HTERT RPE-1 (cell line): Measurements from ENCODE around the gene SEMA3G.

Experiments used
- in situ Hi-C: fragments of 300-500 bp; cut with MboI; formaldehyde crosslinking; loops from 4 replicates; pipeline ENCODE4 v1.14.3; 2020; ENCODE audit warnings: low sequenced_read_pairs

The SEMA3G gene

GRCh38 chr3:52454250-52454937 lies 9.5 kb upstream of the SEMA3G start:
- in situ Hi-C loops: no loop called here

- in situ Hi-C loops: no loop called here
Observed at GRCh38 chr3:52453496-52454249, 8.8 kb upstream of the SEMA3G start, which contains the start of gene TNNC1. Gene TNNC1 (minus strand): TSS chr3:52454041. CDS start chr3:52454015, 26 bp downstream.

- in situ Hi-C loops: no loop called here
Observed at GRCh38 chr3:52452570-52453221, 7.8 kb upstream of the SEMA3G start.

- in situ Hi-C loops: no loop called here
Observed at GRCh38 chr3:52452126-52452525, 7.2 kb upstream of the SEMA3G start.

- in situ Hi-C loops: no loop called here
Observed at GRCh38 chr3:52451237-52452083, 6.6 kb upstream of the SEMA3G start.

GRCh38 chr3:52450489-52451236 lies 5.8 kb upstream of the SEMA3G start:
- in situ Hi-C loops: no loop called here

- in situ Hi-C loops: no loop called here
Observed at GRCh38 chr3:52447512-52448355, 2.8 kb upstream of the SEMA3G start.

GRCh38 chr3:52446631-52447511 lies 2.0 kb upstream of the SEMA3G start:
- in situ Hi-C loops: no loop called here

- in situ Hi-C loops: no loop called here
Observed at GRCh38 chr3:52446042-52446441, 1.1 kb upstream of the SEMA3G start.

- in situ Hi-C loops: no loop called here
Observed at GRCh38 chr3:52443791-52444687, 864 bp downstream of the SEMA3G start.

GRCh38 chr3:52443268-52443610 lies 1.7 kb downstream of the SEMA3G start:
- in situ Hi-C loops: no loop called here

- in situ Hi-C loops: no loop called here
Observed at GRCh38 chr3:52442409-52443267, 2.3 kb downstream of the SEMA3G start.

GRCh38 chr3:52441772-52442332 lies 3.1 kb downstream of the SEMA3G start:
- in situ Hi-C loops: no loop called here

GRCh38 chr3:52441091-52441771 lies 3.7 kb downstream of the SEMA3G start:
- in situ Hi-C loops: no loop called here

GRCh38 chr3:52440671-52441070 lies 4.2 kb downstream of the SEMA3G start:
- in situ Hi-C loops: no loop called here

GRCh38 chr3:52440249-52440551 lies 4.7 kb downstream of the SEMA3G start:
- in situ Hi-C loops: no loop called here
